Smooth muscle cell (in vitro differentiated cells): ENCODE measurements around the gene DKK2. TPM values are rescaled to one million over a fixed set of nuclear protein-coding genes. Genes with fewer than 3 reads are reported as not detected.
A peak's percentile ranks its signal among the peaks of the same experiment; 100 is the strongest.

Source experiments
- DNase-seq: peaks from one replicate; lab custom pipeline; 2025; ENCODE audit not compliant: unreplicated experiment; lab: John Stamatoyannopoulos, UW
- H2AFZ ChIP-seq: fragments of 200-600 bp; sonication (generic); 2 replicates; pipeline ENCODE4 v1.6.0; 2016; ENCODE audit warnings: antibody characterized with exemption, low read depth, mild to moderate bottlenecking
- H3F3A ChIP-seq: fragments of 200-600 bp; sonication (generic); 2 replicates; pipeline ENCODE4 v1.6.0; 2017; ENCODE audit warnings: antibody characterized with exemption, low read depth
- H3K27ac ChIP-seq: fragments of 200-600 bp; sonication (generic); 2 replicates; pipeline ENCODE4 v1.5.1; 2016; ENCODE audit warnings: low read depth, mild to moderate bottlenecking
- H3K27me3 ChIP-seq: fragments of 200-600 bp; sonication (generic); 2 replicates; pipeline ENCODE4 v1.6.1; 2016; ENCODE audit warnings: low read depth, mild to moderate bottlenecking
- H3K36me3 ChIP-seq: fragments of 200-600 bp; sonication (generic); 2 replicates; pipeline ENCODE4 v1.5.1; 2016; ENCODE audit warnings: low read depth
- H3K4me1 ChIP-seq: fragments of 200-600 bp; sonication (generic); 2 replicates; pipeline ENCODE4 v1.5.1; 2016; ENCODE audit warnings: low read depth
- H3K4me2 ChIP-seq: fragments of 200-600 bp; sonication (generic); 2 replicates; pipeline ENCODE4 v1.6.0; 2016; ENCODE audit warnings: mild to moderate bottlenecking
- H3K4me3 ChIP-seq: fragments of 200-600 bp; sonication (generic); 2 replicates; pipeline ENCODE4 v1.5.1; 2016; ENCODE audit warnings: mild to moderate bottlenecking
- H3K79me2 ChIP-seq: fragments of 200-600 bp; sonication (generic); 2 replicates; pipeline ENCODE4 v1.6.0; 2016; ENCODE audit warnings: low read depth, mild to moderate bottlenecking
- H3K9ac ChIP-seq: fragments of 200-600 bp; sonication (generic); 2 replicates; pipeline ENCODE4 v1.6.0; 2016; ENCODE audit warnings: low read depth
- H3K9me3 ChIP-seq: fragments of 200-600 bp; sonication (generic); replicated peaks from 2 replicates; pipeline ENCODE4 v1.5.1; 2016; ENCODE audit warnings: low read depth
- H4K20me1 ChIP-seq: fragments of 200-600 bp; sonication (generic); 2 replicates; pipeline ENCODE4 v1.6.0; 2016; ENCODE audit warnings: low read depth
- CTCF ChIP-seq: fragments of 200-600 bp; sonication (generic); IDR thresholded peaks from 2 replicates; pipeline ENCODE4 v1.5.1; 2017; ENCODE audit warnings: borderline replicate concordance, mild to moderate bottlenecking, antibody characterized with exemption; ENCODE audit not compliant: insufficient read depth, poor library complexity, severe bottlenecking
- WGBS: methylation state at CpG from one replicate; pipeline ENCODE4 v1.1.7; 2016; ENCODE audit warnings: low lambda C conversion rate; 5-methylcytosine and 5-hydroxymethylcytosine counted together
- polyA plus RNA-seq: library from polyadenylated mRNA; unstranded; fragments of >200 nt; fragmentation: Nextera tagmentation; extraction: Ambion mirVana; gene quantifications from 2 replicates; pipeline ENCODE4 v1.2.1, GENCODE V29; 2016
- total RNA-seq: library from RNA; depleted of rRNA; stranded (reverse); fragments of >200 nt; gene quantifications from 2 replicates; pipeline ENCODE4 v1.2.3, GENCODE V29; 2014

DKK2 gene
- total and polyA plus RNA-seq, 2 experiments from 2014 or later: 325 to 555 TPM

- peak overlapping the region; percentile 41 for H3K27ac ChIP-seq
- 84% methylated on average over 3 of the region's 3 CpGs for WGBS
- H3K36me3 ChIP-seq: no peaks in the 10 kb centered on the region
- TF ChIP-seq CTCF: no peak
- H3K79me2 ChIP-seq: peaks cover 92% of the 10 kb centered on the region
- H3K27me3 ChIP-seq: no peaks in the 10 kb centered on the region
- H3K9ac ChIP-seq: no peak overlapping the region
- H3K4me2 ChIP-seq: no peak overlapping the region
- H3K4me1 ChIP-seq: peaks cover 4% of the 10 kb centered on the region
- H3F3A ChIP-seq: peaks cover 5% of the 10 kb centered on the region
- H3K9me3 ChIP-seq: no peaks in the 10 kb centered on the region
- H4K20me1 ChIP-seq: peaks cover 100% of the 10 kb centered on the region
- H2AFZ ChIP-seq: no peak overlapping the region
- no peak overlapping the region for H3K4me3 ChIP-seq
- DNase-seq: no peak
Measured at GRCh38 chr4:107009196-107009968, 26.7 kb downstream of the DKK2 start.

DNA sequence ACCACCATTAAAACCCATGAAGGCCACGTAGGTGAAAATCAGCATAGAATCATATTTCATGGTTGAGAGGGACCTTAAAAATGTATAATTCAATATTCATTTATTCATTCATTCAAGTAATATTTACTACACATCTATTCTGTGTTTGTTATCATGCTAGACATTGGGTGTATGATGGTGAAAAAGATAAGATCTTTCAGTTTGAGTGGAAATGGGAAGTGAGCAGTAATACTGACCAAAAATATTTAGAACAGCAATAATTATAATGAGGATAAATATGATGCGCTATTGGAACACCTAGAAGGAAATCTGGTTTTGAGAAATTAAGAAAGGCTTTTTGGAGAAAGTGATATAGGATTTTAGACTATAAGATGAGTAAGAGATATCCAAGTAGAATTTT is 28.0 kb downstream of the DKK2 start:
- no peak for TF ChIP-seq CTCF

GRCh38 chr4:107006218-107006617 is 29.9 kb downstream of the DKK2 start:
- TF ChIP-seq CTCF: no peak
- H3K9me3 ChIP-seq: no peaks in the 10 kb centered on the region
- H2AFZ ChIP-seq: no peak overlapping the region
- H3K4me1 ChIP-seq: peaks cover 4% of the 10 kb centered on the region
- peaks cover 92% of the 10 kb centered on the region for H3K79me2 ChIP-seq
- H3K36me3 ChIP-seq: peaks cover 6% of the 10 kb centered on the region
- H4K20me1 ChIP-seq: peaks cover 100% of the 10 kb centered on the region
- H3F3A ChIP-seq: peaks cover 5% of the 10 kb centered on the region
- no peak overlapping the region for H3K9ac ChIP-seq
- DNase-seq: no peak
- no peaks in the 10 kb centered on the region for H3K27me3 ChIP-seq
- no peak overlapping the region for H3K4me2 ChIP-seq
- H3K27ac ChIP-seq: no peak overlapping the region
- H3K4me3 ChIP-seq: no peak overlapping the region

More for the DNA sequence above, 28.0 kb downstream of the DKK2 start:
- Histone ChIP-seq H3K27ac (peak overlapping the region; percentile 41), H3K36me3 (no peaks in the 10 kb centered on the region), H3K4me3 (no peak overlapping the region), H2AFZ (no peak overlapping the region), H3K27me3 (no peaks in the 10 kb centered on the region), H3K9me3 (no peaks in the 10 kb centered on the region), H3K4me1 (peaks cover 4% of the 10 kb centered on the region), H4K20me1 (peaks cover 100% of the 10 kb centered on the region), H3K9ac (no peak overlapping the region), H3F3A (peaks cover 5% of the 10 kb centered on the region), H3K4me2 (no peak overlapping the region), H3K79me2 (peaks cover 92% of the 10 kb centered on the region)
- 90% methylated on average over 2 of the region's 2 CpGs for WGBS
- no peak for DNase-seq

DNA sequence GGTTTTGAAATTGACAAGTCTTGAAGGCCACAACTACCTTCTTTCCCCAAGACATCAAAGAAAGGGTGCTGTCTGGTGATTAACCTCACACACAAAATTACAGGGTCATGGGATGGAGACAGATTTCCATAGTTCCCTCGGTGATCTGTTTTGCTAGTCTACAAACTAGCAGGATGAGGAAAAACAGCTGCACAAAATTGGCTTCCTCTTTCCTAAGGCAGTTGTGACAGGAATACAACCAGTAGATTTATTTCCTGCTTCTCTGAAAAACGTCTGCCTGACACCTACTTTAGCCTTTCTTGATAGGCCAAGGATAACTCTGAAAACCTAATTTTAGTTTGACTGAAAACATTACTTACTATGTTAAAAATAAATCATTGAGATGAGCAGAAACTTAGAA is 39.6 kb downstream of the DKK2 start:
- TF ChIP-seq CTCF: no peak
- H2AFZ ChIP-seq: no peak overlapping the region
- H3K4me1 ChIP-seq: no peaks in the 10 kb centered on the region
- no peaks in the 10 kb centered on the region for H3F3A ChIP-seq
- H3K9me3 ChIP-seq: no peaks in the 10 kb centered on the region
- H4K20me1 ChIP-seq: peaks cover 100% of the 10 kb centered on the region
- no peak for DNase-seq
- 16% methylated on average over 2 of the region's 2 CpGs for WGBS
- H3K4me3 ChIP-seq: no peak overlapping the region
- no peak overlapping the region for H3K9ac ChIP-seq
- H3K27ac ChIP-seq: no peak overlapping the region
- peaks cover 67% of the 10 kb centered on the region for H3K79me2 ChIP-seq
- H3K36me3 ChIP-seq: no peaks in the 10 kb centered on the region
- H3K27me3 ChIP-seq: no peaks in the 10 kb centered on the region
- no peak overlapping the region for H3K4me2 ChIP-seq
